HG03565 (cell line): ENCODE measurements around the gene HES2.
"Not testable (repeated sequence)": the region's sequence is repeated elsewhere in the genome, so short reads cannot be mapped to it uniquely, and the experiment has no call there.

ENCODE experiments used
- ATAC-seq: cut with Tn5 transposase; IDR thresholded peaks from one replicate; pipeline ENCODE4 v1.9.1; 2021; ENCODE audit warnings: mild to moderate bottlenecking, moderate library complexity; ENCODE audit not compliant: unreplicated experiment

HES2 gene, protein sequence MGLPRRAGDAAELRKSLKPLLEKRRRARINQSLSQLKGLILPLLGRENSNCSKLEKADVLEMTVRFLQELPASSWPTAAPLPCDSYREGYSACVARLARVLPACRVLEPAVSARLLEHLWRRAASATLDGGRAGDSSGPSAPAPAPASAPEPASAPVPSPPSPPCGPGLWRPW

GRCh38 chr1:6419804-6420453 lies at the start of gene HES2:
HES2 (minus strand) TSS chr1:6419919; CDS start chr1:6419820, 99 bp downstream.
- no peak for ATAC-seq

DNA sequence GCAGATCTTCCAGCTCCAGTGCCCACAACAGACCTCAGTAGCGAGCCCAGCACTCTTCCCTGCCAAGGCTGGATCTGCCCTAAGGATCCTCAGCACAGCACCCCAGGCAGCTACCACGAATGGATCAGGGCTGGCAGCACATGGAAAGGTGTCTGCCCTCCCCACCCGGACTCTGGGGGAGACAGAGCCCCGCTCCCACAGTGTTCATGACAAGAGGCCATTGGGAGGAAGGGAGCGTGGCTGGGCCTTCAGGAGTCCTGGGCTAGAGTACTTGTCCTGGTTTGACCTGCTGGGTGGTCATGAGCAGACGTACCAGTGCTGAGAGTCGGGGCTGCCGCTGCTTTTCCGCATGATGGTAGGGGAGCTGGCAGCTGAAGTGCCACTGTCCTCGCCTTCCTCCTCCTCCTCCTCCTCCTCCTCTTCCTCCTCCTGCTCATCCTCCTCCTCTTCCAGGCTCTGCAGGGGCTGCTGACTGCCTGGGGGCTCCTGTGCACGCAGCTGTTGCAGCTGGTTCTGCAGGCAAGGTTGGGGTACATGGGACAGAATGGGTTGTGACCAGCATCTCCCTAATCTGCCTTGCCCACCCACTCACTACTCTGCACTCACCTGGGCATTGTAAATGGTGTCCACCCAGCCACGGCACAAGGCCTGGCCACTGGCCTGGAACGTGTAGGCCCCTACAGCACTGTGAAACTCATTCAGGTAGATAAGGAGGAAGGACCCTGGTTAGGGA lies 49.2 kb upstream of the HES2 start:
- ATAC-seq, result no peak

DNA sequence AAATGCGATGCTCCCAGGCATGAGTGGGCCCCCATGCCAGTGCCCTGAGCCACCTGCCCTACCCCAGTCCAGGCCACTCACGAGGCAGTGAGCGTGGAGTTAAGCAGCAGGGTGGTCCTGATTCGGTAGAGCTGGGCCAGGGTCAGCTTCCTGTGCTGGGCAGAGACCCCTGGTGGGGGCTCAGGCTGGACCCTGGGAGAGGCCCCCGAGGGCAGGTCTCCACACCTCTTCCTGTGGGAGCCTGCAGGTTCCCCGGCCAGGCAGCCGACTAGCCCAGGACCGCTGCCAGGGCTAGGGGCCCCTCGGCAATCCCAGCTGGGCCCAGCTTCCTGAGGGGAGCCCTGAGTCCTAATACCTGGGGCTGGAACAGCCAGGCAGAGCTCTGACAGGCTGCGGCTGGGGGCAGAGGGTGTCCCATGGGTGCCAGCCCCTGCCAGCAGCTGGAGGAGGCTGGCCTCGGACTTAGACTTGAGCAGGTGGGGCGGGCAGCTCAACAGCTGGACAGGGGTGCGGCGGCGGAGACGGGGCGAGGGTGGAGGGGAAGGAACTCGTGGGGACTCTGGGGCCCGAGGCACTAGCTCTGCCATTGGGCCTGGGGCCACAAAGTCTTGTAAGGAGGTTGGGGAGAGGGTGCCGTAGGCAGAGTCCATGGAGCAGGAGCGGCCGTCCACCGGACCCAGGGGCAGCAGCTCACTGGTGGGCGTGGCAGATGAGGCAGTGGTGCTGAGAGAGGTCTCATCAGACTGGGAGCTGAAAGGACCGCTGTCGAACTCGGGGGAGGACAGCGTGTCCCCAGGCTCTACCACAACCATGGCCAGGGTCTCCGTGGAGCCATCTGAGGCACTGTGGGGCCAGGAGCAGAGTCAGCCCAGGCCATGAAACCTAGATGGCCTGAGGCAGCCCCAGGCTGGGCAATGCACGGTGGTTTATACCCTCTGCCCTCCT lies 48.3 kb upstream of the HES2 start:
- no peak for ATAC-seq

DNA sequence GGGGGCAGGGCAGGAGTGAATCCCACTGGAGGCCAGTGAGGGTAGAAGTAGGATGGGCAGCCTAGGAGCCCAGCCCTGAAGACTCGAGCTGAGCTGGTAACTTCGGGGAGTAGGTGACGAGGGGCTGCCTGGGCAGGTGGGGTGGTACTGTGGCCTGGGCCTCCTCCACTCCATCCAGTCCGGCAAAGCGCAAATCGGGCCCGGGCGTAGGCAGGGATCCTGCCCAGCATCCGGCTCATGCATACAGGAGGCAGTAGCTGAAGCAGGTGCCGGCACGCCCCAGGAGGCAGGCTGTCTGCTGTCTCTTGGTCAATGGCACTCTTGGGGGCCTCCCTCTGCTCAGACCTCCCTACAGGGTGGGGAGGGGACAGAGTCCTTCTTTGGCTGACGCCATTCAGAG lies 47.5 kb upstream of the HES2 start:
- ATAC-seq, result no peak

GRCh38 chr1:6466751-6467150 lies 47.0 kb upstream of the HES2 start:
- no peak for ATAC-seq

- ATAC-seq, result no peak
Measured at GRCh38 chr1:6466023-6466422, 46.3 kb upstream of the HES2 start, which contains the start of gene TNFRSF25. TNFRSF25 (minus strand) TSS chr1:6466173; CDS start chr1:6466107, 66 bp downstream.

- no peak for ATAC-seq
Measured at GRCh38 chr1:6465461-6466005, 45.8 kb upstream of the HES2 start.

- no peak for ATAC-seq
Measured at GRCh38 chr1:6464915-6465314, 45.2 kb upstream of the HES2 start.

DNA sequence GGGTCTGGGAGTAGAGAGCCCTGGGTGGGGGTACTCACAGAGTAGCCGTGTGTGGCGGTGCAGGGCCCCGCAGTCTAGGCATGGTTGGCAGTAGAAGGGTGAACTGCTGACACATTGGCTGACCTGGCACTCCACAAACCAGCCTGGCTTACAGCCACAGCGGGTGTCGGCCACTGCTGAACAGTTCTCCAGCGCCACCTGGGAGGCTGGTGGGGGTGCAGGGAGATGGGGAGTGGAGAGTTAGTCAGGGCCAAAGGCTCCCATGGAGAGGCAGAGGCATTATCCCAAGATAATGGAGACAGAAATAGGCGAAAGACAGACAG lies 44.8 kb upstream of the HES2 start:
- ATAC-seq, result no peak

DNA sequence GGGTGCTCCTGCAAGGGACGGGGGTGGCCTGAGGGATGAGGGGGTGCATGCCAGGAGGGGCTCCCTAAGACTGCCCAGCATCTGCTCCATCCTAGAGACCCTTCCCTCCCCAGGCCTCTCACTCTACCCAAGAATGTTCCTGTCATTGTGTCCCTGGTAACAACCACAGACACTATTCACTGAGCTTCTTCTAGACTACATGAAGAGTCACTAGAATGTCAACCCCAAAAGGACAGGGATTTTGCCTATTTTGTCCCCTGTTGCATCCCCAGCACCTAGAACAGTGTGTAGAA lies 43.3 kb upstream of the HES2 start:
- ATAC-seq, result no peak

GRCh38 chr1:6462412-6463119 lies 42.8 kb upstream of the HES2 start:
- ATAC-seq, result no peak

DNA sequence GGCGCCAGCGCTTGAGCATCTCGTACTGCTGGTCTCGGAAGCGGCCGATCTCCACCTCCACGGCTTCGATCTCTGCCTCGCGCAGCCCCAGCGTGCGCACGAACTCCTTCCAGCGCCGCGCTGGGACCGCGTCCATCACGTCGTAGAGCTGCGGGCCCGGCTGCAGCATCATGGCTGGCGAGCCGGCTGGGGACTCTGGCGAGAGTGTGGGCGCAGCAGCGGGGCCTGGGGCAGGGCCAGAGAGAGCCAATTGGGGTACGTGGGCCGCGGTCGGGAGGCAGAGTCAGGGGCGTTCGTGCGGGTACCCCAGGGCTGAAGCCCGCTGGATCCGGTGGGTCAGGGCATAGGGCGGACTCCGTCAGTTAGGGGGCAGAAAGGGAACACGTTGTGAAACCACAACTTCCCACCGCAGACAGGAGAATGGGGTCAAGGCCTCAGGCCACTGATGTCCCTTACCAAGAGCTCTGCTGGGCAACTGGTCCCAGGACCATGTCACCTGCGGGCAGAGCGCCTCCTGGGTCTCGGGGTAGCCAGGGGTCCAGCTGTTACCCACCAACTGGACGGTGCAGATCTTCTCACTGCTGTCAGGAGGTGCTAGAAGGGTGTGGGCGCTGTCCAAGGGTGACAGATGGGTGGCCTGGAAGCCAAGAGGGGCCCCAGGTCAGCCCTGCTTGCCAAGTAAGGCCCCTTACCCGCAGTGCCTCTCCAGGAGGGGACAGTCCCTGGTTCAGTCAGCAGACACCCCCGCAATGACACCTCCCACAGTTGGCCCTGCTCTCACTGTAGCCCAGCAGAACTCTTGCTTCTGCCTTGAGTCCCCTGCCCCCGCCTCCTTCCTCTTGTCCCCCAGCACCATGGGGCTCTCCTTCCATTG lies 42.1 kb upstream of the HES2 start:
- ATAC-seq, result no peak

DNA sequence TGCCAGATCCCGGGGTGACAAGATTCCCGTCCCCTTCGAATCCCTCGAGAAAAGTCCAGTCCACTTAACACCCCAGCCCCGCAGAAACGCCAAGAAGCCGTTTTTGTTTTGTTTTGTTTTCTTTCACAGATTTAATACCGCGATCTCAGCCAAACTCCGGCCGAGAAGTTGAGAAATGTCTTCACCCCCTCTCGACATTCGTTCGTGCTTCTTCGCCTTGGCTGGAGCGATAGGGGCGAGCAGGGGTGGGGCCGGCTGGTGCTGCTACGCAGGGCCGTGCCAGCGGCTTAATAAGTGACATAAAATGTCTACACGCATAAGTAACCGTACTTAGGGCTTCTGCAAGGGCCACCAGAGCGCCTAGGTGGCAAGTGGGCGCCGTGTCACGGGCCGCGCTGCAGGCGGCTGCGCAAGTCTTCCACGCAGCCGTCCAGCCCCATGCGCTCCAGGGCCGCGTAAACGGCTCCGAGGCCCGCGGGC lies 41.4 kb upstream of the HES2 start:
- ATAC-seq, result no peak

- ATAC-seq, result no peak
Measured at GRCh38 chr1:6460301-6461050, 40.8 kb upstream of the HES2 start.

- ATAC-seq, result no peak
Measured at GRCh38 chr1:6459850-6460265, 40.1 kb upstream of the HES2 start.

DNA sequence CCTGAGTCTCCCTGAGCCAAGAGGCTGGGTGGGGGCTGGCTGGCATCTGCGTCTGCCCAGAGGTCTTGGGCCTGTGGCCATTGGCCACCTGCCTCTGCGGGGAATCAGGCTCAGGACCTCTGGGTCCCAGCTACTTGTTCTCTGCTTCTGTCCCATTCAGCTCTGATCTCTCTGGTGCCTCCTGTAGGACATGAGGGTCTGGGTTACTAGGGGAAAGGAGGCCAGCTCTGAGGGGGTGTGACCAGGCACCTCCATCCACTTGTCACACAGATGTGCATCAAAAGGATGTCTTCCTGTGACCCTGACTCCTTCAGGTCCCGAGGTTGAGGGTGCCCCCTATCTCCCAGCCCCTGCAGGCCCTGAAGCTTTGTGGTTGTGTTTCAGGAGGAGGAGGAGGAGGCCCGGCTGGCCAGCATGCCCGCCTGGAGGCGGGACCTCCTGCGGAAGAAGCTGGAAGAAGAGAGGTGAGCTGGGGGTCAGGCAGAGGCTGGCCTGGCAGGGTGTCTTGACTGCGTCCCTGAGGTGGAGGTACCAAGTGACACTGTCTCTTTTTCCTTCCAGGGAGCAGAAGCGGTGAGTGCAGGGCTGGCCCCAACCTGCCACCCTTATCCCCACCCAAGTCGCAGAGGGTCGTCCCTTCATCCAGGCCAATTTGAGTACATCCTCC lies 37.2 kb upstream of the HES2 start:
- no peak for ATAC-seq

DNA sequence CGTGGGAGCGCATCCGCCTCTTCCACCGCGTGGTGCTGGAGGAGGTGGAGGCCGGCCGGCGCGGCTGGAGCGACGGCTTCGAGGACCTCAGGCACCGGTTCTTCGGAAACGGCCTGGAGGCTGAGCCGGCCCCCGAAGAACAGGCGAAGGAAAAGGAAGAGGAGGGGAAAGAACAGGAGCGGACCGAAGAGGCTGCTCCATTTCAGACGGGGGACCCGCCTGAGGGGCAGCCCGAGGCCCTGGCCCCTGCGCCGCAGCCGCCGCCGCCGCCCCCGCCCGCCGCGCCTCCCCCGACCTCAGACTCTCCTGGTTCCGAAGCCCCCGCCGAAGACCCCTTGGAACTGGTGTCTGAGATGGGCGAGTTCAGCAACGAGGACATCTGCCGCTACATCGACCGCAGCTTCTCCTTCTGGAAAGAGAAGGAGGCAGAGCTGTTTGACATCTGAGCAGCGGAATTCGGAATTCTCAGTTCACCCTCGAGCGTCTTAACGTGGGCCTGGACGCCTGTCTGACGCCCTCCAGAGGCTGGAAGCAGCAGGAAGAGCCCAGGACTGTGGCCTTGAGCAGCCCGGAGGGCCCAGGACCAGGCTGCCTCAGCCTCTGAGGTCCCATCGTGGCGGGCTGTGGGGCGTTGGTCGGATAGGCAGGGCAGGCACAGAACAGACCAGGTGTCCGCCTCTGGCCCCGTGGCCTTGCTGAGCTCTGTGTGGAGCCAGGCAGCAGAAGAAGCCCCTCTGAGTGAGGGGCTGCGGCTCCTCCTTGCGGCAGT lies 36.2 kb upstream of the HES2 start:
- ATAC-seq, result not testable (repeated sequence)
